HG03175 (cell line): ENCODE results near the gene CEACAM19.
A peak's percentile ranks its signal among the peaks of the same experiment; 100 is the strongest.
"Not testable (repeated sequence)": the region's sequence is repeated elsewhere in the genome, so short reads cannot be mapped to it uniquely, and the experiment has no call there.

ENCODE experiments used
- ATAC-seq: cut with Tn5 transposase; IDR thresholded peaks from one replicate; pipeline ENCODE4 v1.9.1; 2021; ENCODE audit warnings: mild to moderate bottlenecking, moderate library complexity; ENCODE audit not compliant: unreplicated experiment

CEACAM19 gene

GRCh38 chr19:44720396-44720795 lies 49.1 kb downstream of the CEACAM19 start:
- ATAC-seq: not testable (repeated sequence)

GRCh38 chr19:44720945-44721344 lies 49.7 kb downstream of the CEACAM19 start:
- ATAC-seq: no peak

- not testable (repeated sequence) for ATAC-seq
These were observed 50.1 kb downstream of the CEACAM19 start for GRCh38 chr19:44721369-44721768.

DNA sequence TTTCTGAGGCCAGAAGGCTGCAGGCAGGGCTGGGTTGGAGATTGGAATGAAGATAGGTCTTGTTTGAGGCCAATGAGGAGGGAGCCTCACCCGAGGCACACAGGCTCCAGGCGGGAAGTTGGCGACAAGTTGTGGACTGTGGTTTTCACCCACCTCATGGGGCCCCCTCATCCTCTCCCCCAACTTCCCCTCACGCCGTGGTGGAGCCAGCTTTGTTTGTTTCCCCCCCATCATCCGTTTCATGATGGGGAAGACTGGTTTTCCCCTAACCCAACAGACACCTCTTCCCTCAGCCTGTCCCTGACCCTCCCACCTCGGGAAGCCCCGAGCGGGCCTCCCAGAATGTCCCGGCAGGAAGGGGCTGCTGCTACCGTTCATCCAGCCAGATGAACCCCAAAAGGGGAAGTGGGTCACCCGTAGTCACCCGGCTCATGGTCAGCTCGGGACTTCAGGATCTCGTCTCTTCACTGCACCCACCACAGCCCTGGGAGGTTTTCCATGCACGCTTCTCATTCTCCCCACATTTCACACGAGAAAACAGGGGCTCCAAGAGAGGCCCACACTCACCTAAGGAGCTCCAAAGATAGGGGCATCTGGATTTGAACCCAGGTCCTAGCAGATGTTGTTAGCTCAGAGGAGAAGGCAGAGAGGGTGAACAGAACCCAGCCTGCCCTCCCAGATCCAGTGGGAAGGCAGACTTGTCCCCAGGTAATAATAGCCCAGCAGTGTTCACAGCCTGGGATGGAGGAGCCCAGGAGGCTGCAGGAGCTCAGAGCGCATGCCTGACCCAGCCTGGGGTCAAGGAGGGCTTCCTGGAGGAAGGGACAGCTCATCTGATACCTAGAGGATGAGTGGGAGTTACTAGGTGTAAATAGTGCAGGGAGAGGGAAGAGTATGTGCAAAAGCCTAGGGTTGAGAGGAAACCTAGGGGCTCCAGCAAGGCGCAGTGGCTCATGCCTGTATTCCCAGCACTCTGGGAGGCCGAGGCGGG lies 51.1 kb downstream of the CEACAM19 start:
- ATAC-seq: no peak

DNA sequence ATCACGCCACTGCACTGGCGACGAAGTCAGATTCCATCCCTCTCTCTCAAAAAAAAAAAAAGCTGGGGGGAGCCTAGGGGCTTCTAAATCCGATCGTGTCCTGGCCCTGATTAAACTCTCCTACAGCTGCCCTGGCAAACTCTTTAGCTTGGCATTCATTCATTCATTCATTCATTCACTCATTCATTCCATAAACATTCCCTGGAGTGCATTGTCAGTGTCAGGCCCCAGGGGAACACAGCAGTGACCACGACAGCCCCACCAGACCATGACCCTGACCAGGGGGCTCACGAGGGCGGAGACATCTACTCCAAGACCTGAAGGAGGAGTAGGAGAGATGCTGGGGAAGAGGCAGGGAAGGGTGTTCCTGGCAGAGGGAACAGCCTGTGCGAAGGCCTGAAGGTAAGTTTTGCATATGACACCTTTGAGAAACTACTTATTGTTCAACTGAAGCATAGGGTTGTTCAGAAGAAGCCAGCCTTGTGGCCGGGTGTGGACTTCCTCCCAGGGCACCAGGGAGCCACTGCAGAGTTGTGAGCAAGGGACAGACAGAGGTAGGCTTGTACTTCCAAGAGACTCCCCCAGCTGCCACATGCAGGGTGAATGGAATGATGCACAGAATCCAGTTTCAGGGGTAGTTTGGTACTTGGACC lies 52.1 kb downstream of the CEACAM19 start:
- peak; percentile 26 for ATAC-seq

- ATAC-seq: peak; percentile 71
These were observed 52.7 kb downstream of the CEACAM19 start for GRCh38 chr19:44723952-44724319.

DNA sequence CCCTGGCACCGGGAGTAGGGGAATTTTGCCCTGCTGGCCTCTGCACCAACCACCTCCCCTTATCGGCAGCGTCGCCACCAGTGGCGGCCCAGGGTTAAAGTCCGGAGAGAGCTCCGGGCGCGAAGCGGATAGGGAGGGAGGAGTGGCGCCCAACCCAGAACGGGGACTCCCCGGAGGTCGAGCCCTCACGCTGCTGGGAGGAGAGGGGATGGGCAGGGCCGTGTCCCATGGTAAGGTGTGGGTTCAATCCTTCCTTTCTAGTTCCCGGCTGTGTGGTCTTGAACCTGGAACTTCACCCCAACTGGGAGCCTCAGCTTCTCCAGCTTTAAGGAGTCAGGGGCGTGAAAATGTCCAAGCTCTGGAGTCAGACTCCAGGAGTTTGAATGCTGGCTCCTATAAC lies 54.0 kb downstream of the CEACAM19 start:
- ATAC-seq: no peak

- no peak for ATAC-seq
These were observed 54.4 kb downstream of the CEACAM19 start for GRCh38 chr19:44725684-44726083.

- no peak for ATAC-seq
These were observed 55.2 kb downstream of the CEACAM19 start for GRCh38 chr19:44726465-44726864.

DNA sequence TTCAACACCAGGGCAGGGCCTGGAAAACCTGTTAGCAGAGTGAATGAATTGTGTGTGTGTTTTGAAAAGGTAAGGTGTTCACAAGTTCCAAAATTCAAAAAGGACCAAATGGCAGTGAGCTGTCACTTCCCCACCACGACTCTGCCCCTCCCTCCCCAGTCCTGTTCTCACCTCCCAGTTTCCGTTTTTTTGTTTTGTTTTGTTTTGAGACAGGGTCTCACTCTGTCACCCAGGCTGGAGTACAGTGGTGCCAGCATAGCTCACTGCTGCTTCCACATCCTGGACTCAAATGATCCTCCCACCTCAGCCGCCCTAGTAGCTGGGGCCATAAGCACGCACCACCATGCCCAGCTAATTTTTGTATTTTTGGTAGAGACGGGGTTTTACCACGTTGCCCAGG lies 56.9 kb downstream of the CEACAM19 start:
- ATAC-seq: no peak

DNA sequence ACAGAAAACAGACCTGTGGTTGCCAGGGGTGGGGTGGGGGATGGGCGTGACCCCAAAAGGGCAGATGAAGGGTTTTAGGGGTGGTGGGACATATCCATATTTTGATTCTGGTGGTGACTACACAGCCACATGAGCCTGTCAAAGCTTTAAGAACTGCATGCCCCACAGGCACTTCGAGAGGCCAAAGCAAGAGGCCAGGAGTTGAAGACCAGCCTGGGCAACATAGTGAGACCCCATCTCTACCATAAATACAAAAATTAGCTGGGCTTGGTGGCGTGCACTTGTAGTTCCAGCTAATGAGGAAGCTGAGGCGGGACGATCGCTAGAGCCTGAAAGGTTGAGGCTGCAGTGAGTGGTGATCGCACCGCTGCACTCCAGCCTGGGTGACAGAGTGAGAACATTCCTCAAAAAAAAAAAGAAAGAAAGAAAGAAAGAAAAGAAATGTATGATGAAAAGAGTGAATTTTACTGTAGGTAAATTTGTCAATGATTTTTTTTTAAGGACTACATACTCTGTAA lies 58.3 kb downstream of the CEACAM19 start:
- no peak for ATAC-seq

DNA sequence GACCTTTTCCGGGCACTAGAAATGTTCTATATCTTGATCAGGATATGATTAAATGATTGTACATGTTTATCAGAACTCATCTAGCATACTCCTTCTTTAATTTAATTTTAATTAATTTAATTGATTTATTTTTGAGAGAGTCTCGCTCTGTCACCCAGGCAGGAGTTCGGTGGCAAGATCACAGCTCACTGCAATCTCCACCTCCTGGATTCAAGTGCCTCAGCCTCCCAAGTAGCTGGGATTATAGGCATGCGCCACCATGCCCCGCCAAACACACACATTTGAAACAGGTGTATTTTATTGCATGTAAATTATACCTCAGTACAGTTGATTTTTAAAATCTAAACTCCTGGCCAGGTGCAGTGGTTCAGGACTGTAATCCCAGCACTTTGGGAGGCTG lies 59.8 kb downstream of the CEACAM19 start:
- ATAC-seq: no peak

DNA sequence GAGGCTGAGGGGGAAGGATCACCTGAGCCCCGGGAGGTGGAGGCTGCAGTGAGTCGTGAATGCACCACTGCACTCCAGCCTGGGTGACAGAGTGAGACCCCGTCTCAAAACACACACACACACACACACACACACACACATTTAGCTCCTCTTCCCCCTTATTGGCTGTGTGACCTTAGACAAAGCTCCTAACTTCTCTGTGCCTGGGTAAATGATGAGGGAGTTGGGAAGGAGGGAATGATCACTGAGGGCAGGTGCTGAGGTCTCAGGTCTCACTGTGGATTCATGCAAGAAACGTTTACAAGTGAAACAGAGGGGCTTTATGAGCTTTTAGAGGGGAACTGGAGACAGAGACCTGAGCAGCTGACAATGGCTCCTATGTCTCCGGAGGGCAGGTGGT lies 60.3 kb downstream of the CEACAM19 start:
- ATAC-seq: no peak

DNA sequence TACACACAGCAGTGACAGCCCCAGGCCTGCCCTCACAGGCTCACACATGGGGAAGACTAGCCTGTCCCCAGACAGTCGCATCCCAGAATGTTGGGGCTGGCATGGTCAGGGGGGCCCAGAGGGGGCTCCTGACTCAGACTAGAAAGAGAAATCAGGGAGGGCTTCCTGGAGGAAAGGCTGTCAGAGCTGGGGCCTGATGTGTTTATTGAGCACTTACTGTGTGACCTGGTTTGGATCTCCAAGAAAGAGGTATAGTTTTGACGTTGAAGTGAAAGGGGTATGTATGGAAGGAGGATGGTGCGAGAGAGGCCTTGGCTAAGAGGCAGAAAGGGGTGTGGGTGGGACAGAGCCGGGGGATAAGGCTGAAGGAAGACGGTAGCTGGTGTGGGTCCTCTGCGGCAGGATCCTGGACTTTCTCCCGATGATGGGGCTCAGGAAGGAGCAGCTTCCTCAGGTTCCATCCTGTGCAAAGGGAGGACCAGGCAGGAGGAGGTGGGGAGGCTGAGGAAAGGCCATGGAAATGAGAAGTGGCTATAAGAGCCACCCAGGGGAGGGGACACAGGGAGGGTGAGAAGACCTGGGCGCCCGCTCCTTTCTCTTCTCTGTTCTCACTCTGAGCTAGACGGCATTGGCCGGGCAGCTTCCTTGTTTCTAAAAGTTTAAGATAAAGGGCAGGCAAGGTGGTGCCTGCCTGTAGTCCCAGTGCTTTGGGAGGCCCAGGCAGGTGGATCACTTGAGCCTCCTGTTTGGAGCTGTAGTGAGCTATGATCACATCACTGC lies 61.1 kb downstream of the CEACAM19 start:
- no peak for ATAC-seq
